Psoas muscle (tissue), 8 donors: ENCODE results near the gene TRIM29. TPM values are rescaled to one million over a fixed set of nuclear protein-coding genes. Genes with fewer than 3 reads are reported as not detected.

Experiments
- ATAC-seq, 4 donors: fragments of 200-7000 bp; cut with Tn5 transposase; one replicate each; pipeline ENCODE4 v1.9.1; 2020; ENCODE audit warnings: moderate library complexity in 3 of 4, mild to moderate bottlenecking in 2 of 4
- DNase-seq, 2 donors: peaks; one replicate each; pipeline ENCODE4 v3.0.0-alpha.2; 2020
- H3K27ac ChIP-seq: fragments of 200-600 bp; one replicate; pipeline ENCODE4 v1.8.0; 2022
- H3K27me3 ChIP-seq, 3 donors: fragments of 200-600 bp in 1 of 3; one replicate each; pipeline versions ENCODE4 v1.6.1 to v1.8.0; 2013 to 2022; ENCODE audit warnings: low read length in 2 of 3, mild to moderate bottlenecking in 2 of 3, moderate library complexity in 1 of 3; ENCODE audit not compliant: insufficient read depth in 3 of 3
- H3K36me3 ChIP-seq, 2 donors: fragments of 200-600 bp in 1 of 2; one replicate each; pipeline versions ENCODE4 v1.6.1 to v1.8.0; 2013 to 2022; ENCODE audit warnings: low read depth in 1 of 2, mild to moderate bottlenecking in 1 of 2, moderate library complexity in 1 of 2; ENCODE audit not compliant: insufficient read depth in 1 of 2
- H3K4me1 ChIP-seq: fragments of 200-600 bp; one replicate; pipeline ENCODE4 v1.8.0; 2022
- H3K4me3 ChIP-seq: fragments of 200-600 bp; one replicate; pipeline ENCODE4 v1.8.0; 2022; ENCODE audit warnings: mild to moderate bottlenecking
- H3K9me3 ChIP-seq: fragments of 200-600 bp; one replicate; pipeline ENCODE4 v1.8.0; 2022
- WGBS, 3 donors: extraction: QIAGEN DNeasy Blood & Tissue Kit; methylation state at CpG; one replicate each; pipeline versions ENCODE4 v1.1.6 to v1.1.7; 2013; 5-methylcytosine and 5-hydroxymethylcytosine counted together
- intact Hi-C, 2 donors: fragments of 100-400 bp; cut with DNase I; formaldehyde crosslinking; loops; one replicate each; pipeline versions ENCODE4 v1.11.0 to v1.14.2; 2022
- polyA plus RNA-seq, 3 donors: library from polyadenylated mRNA; stranded (reverse); fragments of 200-250 nt; gene quantifications; one replicate each; pipeline ENCODE4 v1.2.3, GENCODE V29; 2013
- total RNA-seq, 4 donors: library from RNA; stranded (reverse); fragmentation: NEBNext Ultra II Directional in 2 of 4; extraction: Animal tissue kit (Norgen Biotek cat#: 25700) in 2 of 4; gene quantifications; one replicate each; pipeline versions ENCODE4 v1.2.1 to v1.2.4, GENCODE V29; 2021 to 2023
- TF ChIP-seq, protein P1 (sequence below): fragments of 200-600 bp; IDR thresholded peaks from one replicate; pipeline ENCODE4 v1.8.0; 2022; ENCODE audit warnings: antibody characterized with exemption
- donor health status: healthy with polysubstance abuse.
- donor health status: DM: no; HTN: no; CAD: no; lungs with moderate emphysema.
- donor health status: Bipolar disorder and iron deficiency.
- donor health status: healthy.
- donor health status: DM: yes; HTN: yes; CAD: no.
- donor health status: DM: no; HTN: no; CAD: no.
- donor health status: DM: no; HTN: no; CAD: no.
- donor health status: DM: yes; HTN: yes; CAD: no.

The TRIM29 gene
- total and polyA plus RNA-seq, 7 donors, result 0.09 to 0.91 (median 0.37) TPM; not detected in 2

DNA sequence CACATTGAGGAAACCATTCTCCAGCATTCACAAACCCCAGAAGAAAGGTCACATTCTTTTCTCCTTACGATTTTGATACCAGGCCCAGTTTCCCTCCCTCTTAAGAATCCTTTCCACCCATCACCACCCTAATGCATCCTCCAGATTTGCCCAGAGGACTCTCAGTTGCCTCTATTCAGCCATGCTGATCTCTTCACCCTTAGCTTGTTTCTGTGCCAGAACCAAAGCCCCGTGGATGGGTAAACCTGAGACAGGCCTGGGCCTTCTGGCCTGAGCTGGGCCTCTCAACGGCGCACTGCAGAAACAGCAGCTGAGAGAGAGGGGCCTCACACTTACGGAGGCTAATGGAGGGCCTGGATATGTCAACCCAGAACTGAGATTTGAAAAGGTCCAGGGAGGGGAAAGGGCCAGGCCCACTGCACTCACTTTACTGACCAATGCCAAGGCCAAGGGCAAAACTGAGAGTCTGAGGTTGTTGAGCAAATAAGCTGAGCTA lies 40.7 kb upstream of the TRIM29 start:
- DNase-seq (no peak), ATAC-seq (no peak)
- TF ChIP-seq, protein P1, sequence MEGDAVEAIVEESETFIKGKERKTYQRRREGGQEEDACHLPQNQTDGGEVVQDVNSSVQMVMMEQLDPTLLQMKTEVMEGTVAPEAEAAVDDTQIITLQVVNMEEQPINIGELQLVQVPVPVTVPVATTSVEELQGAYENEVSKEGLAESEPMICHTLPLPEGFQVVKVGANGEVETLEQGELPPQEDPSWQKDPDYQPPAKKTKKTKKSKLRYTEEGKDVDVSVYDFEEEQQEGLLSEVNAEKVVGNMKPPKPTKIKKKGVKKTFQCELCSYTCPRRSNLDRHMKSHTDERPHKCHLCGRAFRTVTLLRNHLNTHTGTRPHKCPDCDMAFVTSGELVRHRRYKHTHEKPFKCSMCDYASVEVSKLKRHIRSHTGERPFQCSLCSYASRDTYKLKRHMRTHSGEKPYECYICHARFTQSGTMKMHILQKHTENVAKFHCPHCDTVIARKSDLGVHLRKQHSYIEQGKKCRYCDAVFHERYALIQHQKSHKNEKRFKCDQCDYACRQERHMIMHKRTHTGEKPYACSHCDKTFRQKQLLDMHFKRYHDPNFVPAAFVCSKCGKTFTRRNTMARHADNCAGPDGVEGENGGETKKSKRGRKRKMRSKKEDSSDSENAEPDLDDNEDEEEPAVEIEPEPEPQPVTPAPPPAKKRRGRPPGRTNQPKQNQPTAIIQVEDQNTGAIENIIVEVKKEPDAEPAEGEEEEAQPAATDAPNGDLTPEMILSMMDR, result no peak
- WGBS, 3 donors, result 61 to 78% (median 71%) methylated on average over 5 of the region's 5 CpGs
- Histone ChIP-seq H3K4me1 (no peaks in the 10 kb centered on the region), H3K27ac (peak overlapping the region; percentile 18), H3K27me3 (peaks cover 0 to 1% (median 0%) of the 10 kb centered on the region in 3 donors), H3K36me3 (no peaks in the 10 kb centered on the region), H3K4me3 (no peak overlapping the region), H3K9me3 (no peaks in the 10 kb centered on the region)
- intact Hi-C loops, result no loop called here

GRCh38 chr11:120174866-120175265 lies 37.0 kb upstream of the TRIM29 start:
- Histone ChIP-seq H3K4me3 (no peak overlapping the region), H3K27me3 (peaks cover 0 to 31% (median 2%) of the 10 kb centered on the region in 3 donors), H3K4me1 (no peaks in the 10 kb centered on the region), H3K27ac (no peak overlapping the region), H3K9me3 (no peaks in the 10 kb centered on the region), H3K36me3 (no peaks in the 10 kb centered on the region)
- DNase-seq (no peak), ATAC-seq (no peak)
- WGBS, 3 donors, result 83 to 86% (median 85%) methylated on average over 4 of the region's 4 CpGs
- TF ChIP-seq, protein P1, result no peak
- intact Hi-C loops, result loop anchor here in 1 of 2 donors (5.0 kb wide), 1 partner anchor 127 kb away; no protein-coding TSS in a partner anchor

DNA sequence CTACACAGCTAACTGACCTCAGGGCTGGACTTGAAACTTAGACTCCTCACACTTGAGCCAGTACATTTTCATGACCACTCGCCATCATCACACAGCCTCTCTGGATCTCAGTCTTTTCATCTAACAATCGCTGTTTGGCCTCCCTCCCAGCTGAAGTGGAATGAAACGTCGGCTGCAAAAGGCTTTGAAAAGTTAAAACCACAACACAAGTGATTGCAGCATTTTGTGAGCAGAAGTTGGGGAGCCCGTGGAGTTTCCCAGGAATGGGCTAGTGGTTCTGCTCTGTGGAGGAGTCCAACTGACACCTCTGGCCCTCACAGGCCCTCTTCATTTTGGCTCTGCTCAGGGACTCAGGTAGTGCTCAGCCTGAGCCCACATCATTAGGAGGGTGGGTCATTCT lies 35.9 kb upstream of the TRIM29 start:
- peaks cover 0 to 41% (median 2%) of the 10 kb centered on the region in 3 donors for H3K27me3 ChIP-seq
- H3K4me3 ChIP-seq, result no peak overlapping the region
- H3K27ac ChIP-seq, result no peak overlapping the region
- no peaks in the 10 kb centered on the region for H3K4me1 ChIP-seq
- intact Hi-C loops, result loop anchor here in 1 of 2 donors (2.0 to 5.0 kb wide), 2 partner anchors 55 to 128 kb away; no protein-coding TSS in a partner anchor
- WGBS, 3 donors, result 34 to 51% (median 50%) methylated on average over 5 of the region's 5 CpGs
- H3K9me3 ChIP-seq, result no peaks in the 10 kb centered on the region
- TF ChIP-seq, protein P1, result no peak
- DNase-seq, result no peak
- ATAC-seq, result no peak
- H3K36me3 ChIP-seq, result no peaks in the 10 kb centered on the region

DNA sequence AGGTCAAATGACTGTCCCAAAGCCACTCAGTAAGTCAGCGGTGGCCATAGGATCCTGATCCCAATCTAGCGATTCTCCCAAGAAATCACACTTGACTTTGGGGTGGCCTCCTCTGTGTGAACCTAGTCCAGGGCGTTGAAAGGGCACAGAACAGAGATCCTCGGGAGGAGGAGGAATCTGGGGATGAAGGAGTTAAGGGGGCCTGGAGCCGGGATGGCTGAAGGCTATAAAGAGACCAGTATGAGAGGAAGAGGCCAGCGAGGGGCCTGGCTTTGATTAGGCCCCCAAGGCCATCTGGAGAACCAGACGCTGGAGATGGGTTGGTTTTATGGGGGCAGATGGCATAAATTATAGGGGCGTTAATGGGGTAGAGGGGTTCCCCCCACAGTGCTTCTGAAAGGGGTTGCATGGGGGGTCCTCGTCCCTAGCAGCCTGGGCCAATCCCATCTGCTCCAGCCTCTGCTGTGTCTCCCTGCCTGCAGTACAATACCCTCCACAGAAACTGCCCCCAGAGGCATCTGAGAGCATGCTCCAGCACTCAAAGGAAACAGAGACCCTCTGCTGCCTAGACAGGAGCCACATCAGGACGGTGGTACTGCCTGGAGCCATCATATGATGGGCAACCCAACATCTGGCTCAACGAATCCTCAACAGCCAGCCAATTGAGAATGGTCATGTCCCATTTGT lies 35.2 kb upstream of the TRIM29 start:
- no peak overlapping the region for H3K4me3 ChIP-seq
- intact Hi-C loops, result loop anchor here in 1 of 2 donors (2.0 to 5.0 kb wide), 2 partner anchors 56 to 129 kb away; no protein-coding TSS in a partner anchor
- no peak overlapping the region for H3K27ac ChIP-seq
- ATAC-seq (no peak), DNase-seq (no peak)
- no peaks in the 10 kb centered on the region for H3K4me1 ChIP-seq
- H3K36me3 ChIP-seq, result no peaks in the 10 kb centered on the region
- H3K27me3 ChIP-seq, result peaks cover 0 to 48% (median 8%) of the 10 kb centered on the region in 3 donors
- H3K9me3 ChIP-seq, result no peaks in the 10 kb centered on the region
- TF ChIP-seq, protein P1, result no peak
- 69 to 79% (median 71%) methylated on average over 11 of the region's 11 CpGs for WGBS, 3 donors
